NCI-H748 (cell line): ENCODE data around the gene ST6GALNAC6.
"Not testable (repeated sequence)": the region's sequence is repeated elsewhere in the genome, so short reads cannot be mapped to it uniquely, and the experiment has no call there.

ENCODE experiments used
- DNase-seq: peaks from one replicate; lab custom pipeline; 2025; ENCODE audit not compliant: unreplicated experiment; lab: John Stamatoyannopoulos, UW

ST6GALNAC6 gene

DNA sequence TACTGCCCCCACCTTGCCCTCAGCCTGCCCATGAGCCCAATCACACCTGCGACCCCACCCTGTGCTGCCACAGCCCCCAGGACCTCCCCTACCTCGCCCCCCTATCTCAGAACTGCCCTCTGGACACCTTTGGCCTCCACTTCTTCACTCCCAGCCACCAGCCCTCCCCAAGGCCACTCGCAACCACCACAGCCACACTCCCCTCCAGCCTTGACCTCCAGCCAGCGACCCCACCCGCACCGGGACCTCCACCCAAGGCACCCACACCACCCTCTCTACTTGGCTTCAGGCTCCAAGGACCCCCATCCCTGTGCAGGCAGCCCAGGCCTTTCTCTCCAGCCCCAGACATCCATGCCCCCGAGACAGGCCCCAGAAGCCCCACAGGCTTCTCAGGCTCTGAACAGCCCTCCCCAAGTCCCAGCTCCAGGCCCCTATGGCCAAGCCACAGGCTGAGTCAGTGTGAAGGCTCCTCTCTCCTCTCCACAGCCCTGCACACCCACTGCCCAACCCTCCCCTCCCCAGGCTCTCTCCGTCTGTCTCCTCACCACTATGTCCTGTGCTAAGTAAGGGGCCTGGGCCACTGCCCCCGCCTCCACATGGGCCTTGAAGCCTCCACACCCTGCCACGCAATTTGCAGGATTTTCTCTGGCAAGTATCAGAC, 24.0 kb downstream of the ST6GALNAC6 start:
- no peak for DNase-seq

DNA sequence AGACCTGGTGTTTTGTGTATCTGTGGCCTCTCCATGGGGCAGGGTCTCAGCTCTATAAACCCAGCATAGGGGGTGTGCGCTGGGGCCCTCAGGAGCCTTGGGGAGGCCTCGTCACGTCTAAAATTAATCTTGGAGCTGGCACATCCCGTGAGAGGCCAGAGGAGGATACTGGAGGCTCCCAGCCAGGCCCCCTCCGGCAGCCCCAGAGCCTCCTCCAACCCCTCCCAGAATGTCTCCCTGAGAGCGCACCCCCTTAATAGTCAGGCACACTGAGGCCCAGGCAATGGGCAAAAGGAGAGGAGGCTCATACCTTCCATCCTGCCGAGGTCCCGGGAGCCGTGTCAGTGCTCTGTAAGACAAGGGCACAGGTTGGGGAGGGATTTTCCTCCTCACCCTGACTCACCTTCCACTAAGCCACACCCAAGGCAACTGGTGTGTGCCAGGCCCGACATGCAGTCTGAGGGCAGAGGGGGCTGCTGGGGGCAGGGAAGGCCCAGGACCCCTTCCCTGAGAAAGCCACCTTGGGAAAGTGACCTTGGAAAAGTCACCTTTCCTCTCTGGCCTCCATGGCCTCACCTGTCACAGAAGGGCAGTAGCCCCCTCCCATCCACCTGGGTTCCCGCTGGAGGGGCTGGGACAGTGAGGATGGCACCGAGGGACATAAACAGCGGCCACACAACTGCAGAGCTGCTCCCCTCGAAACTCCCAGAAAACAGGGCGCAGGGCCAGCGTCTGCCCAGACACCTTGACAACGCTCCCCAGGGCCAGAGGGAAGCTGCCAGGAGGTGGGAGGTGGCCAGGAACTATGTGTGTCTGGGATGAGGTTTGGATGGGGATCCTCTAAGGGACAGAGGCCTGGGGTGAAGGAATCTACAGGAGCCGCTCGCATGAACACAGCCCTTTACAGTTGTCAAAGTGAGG, 24.8 kb downstream of the ST6GALNAC6 start:
- DNase-seq, result no peak

DNA sequence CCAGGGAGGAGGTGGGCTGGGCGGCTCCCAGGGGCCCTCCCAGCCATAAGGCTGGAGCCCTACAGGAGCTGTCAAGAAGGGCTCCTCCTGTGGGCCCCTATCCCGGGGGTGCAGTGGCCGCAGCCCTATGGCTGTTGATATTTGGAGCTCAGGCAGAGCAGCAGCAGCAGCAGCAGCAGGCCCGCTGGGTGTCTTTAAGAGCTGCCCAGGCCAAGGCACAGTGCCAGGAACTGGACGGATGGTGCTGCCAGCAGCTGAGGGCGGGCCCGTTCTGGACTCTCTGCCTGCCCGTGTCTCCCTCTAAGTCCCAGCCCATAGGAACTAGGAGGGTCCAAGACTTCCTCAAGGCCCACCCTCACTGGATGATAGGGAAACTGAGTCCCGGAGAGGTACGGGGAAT, 25.5 kb downstream of the ST6GALNAC6 start:
- no peak for DNase-seq

DNA sequence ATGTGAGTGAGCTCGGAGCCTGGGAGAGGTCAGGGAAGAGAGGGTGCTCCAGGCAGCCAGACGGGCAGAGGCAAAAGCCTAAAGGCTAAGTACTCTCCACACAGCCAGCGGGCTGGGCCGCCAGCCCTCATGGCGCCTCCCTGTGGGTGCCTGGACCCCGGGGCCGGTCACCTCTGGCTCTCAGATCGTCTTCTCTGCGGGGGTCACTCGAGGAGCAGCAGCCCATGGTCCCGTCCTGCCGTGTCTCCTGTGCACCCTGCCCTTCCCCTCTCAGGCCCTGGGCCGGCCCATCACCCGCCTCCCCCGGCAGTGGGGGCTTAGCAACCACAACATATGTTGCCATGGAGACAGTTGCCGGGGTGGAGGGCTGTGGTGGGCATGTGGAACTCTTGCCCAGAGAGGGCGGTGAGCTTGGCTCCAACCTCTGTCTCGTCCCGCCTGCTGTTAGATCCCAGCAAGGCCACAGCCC, 26.1 kb downstream of the ST6GALNAC6 start:
- DNase-seq, result no peak

DNA sequence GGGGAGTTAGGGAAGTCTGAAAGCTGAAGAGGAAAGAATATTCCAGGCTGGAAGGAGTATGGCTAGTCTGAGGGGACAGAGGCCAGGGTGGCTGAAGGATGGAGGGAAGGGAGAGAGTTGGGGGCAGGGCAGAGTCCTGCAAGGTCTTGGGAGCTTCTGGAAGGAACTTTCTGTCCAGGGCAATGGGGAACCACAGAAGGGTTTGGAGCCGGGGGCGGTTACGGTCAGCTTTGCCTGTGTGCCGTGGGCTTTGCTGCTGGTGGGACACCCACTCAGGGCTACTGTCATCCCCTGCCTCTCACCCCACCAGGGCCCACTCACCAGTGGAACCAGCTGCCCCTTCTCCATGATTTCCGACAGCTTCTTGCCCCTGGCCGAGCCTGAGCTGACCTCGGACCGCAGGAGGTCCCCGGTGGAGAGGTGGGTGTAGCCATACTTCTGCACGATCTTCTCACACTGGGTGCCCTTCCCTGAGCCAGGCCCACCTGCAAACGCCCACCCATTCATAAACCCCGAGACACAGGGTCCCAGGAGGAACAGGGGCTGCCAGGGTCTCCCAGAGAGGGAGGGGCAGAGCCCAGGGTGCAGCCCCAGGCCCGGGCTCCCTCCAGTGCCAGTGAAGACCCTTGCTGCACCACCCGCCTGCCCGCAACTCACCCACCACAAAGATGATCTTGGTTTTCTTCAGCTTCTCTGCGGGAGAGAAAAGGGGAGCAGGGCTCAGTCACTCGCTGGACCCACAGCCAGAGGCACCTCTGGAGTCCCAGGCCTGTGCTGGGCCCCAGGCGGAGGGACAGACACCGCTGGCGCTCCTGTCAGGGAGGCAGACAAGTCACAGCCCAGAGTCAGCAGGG, 26.8 kb downstream of the ST6GALNAC6 start:
- DNase-seq, result no peak

DNA sequence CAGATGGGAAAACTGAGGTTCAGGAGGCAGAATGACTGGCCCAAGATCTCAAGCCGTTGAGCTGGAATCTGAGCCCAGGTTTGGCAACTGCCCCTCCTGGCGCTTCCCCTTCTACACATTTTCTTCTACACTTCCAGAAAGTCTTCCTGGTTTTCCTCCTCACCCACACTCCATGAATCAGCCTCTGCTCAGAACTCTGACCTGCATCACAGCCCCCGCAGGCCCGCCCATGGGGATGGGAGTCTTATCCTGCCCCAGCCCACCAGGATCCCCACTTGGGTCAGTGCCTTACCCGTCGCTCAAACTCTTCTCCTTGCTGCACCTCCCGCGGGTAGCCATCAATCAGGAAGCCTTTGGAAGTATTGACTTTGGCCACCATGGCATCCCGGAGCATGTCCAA, 27.9 kb downstream of the ST6GALNAC6 start:
- no peak for DNase-seq

DNA sequence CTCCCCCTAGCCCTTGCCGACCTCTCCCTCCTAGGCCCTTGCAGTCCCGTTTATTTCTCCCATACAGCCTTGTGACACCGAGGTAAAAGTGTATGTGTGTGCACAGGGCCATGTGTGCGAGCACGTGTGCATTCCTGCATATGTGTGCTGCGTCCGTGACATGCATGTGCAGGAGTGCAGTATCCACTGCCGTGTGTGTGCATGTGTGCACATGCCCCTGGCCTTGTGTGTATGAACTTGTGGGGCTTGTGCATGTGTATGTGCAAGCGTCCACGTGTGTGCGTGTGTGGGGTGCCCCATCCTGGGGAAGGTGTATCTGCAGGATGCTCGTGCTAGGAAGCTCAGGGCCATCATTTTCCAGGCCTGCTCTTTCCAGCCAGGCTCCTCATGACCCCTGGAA, 28.5 kb downstream of the ST6GALNAC6 start:
- DNase-seq, result no peak

DNA sequence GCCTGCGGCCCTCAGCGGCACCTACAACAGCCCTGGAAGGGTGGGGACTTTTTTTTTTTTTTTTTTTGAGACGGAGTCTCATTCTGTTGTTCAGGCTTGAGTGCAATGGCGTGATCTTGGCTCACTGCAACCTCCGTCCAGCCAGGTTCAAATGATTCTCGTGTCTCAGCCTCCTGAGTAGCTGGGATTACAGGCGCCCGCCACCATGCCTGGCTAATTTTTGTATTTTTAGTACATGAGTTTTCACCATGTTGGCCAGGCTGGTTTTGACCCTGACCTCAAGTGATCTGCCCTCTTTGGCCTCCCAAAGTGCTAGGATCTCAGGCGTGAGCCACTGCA, 29.3 kb downstream of the ST6GALNAC6 start:
- DNase-seq, result not testable (repeated sequence)

DNA sequence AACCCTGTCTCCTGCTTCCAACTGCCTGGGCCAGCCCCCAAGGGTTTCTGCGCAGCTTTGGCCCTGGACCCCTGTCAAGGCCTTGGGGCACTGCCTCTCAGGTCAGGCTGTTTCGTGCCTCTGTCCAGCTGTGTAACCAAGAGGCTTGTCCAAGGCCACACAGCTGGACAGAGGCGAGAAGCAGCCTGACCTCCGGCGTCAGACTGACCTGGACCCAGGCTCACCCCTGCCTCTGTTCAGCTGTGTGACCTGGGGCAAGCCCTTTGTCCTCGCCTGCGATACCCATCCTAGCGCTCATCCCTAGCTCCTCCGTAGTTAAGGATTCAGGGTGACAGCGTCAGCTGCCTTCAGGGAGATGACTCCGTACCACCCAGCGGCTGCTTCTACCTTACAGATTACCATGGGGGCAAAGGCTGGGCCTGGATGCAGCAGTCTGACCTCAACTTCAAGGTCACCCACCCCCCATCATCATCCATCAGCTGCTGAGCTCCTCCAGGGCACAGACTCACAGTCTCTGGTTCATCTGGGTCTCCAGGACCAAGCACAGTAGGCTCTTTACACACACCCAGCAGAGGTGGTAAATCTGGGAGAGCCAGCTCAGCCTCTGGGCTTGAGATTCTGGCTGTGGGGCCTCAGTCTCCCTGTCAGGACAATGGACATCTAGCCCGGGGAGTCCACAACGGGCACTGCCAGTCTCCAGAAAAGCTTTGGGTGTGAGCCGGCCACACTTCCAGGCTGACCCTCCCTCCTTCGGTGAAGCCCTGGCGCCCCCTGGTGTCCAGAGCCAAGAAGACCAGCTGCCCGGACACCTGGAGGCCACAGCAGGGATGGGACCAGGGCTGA, 29.9 kb downstream of the ST6GALNAC6 start:
- DNase-seq, result peak; percentile 78

DNA sequence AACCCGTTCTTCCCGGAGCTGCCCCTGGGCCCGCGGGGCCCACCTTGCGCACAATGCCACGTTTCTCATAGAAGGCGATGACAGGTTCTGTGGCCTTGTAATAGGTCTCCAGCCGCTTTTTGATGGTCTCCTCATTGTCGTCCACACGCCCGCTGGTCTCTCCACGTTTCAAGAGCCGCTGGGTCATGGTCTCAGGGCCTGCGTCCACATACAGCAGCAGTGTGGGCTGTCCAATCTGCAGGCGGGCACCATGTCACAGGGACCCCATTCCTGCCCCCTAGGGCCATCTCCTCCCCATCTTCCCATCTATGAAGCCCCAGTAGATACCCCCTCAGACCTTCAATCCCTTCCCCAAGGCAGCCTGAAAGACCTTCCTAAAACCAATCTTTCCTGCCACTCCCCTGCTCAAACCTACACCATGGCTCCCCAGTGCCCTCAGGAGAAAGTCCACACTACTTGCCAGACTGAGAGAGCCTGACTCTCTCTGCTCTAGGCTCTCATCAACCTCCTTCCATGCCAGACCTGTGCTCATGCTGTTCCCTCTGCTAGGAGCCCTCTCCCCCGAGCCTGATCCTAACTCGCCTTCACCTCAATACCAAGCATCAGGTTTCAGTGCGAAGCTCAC, 31.0 kb downstream of the ST6GALNAC6 start:
- DNase-seq, result no peak

DNA sequence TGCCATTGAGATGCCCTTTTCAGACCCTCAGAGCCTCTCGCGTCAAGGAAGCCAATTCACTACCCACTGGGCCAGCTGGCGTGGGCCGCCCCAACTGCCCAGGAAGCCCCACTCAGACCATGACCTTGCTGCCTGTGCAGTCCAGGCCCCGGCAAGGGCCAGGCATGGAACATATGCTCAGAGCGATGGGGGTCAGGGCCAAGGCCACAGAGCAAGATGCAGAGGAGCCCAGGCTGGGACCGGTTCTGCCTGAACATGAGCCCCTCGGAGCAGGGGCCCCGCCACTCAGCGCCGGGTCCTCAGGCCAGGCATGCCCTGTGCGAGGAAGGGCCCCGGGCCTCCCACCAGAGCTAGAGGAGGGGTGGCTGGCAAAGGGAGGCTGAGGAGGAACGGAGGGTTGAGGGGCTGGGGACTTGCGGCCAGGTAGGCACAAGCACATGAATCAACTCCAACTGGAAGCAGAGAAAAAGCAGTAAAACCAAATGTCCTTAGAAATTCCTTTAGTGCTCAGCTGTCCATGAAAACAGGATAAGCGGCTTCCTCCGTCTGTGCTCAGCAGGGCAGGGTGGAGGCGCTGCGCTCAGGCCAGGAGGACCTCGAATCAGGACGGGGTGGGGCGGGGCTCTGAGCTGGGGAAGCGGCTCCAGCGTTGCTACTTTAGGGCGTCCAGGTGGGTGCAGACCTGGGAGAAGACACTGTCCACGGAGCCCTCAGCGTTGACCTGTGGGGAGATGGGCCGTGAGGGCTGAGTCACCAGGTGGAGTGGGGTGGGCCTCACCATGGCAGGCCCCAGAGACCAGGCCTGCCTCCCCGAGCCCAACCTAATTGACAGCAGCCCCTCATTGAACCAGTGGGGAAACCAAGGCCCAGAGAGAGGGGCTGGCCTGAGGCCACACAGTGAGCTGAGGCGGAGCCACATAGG, 31.8 kb downstream of the ST6GALNAC6 start:
- DNase-seq, result no peak

DNA sequence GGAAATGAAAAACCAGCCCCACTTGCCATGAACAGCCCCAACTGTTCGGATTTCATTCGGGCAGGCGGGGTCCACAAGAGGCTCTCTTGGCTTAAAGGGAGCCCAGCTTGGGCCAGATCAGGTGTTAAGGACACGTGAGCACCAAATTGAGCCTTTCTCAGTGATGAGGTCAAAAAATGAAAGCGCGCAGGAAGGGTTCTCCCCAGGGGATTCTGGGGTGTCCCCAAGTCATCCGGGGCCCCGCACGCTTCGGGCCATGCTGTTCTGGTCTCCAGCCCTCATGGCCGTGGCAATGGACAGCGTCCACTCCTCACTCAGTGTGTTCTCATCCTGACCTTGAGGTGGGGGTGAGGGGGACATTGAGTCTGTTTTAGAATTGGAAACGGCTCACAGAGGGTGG, 32.9 kb downstream of the ST6GALNAC6 start:
- DNase-seq, result no peak

DNA sequence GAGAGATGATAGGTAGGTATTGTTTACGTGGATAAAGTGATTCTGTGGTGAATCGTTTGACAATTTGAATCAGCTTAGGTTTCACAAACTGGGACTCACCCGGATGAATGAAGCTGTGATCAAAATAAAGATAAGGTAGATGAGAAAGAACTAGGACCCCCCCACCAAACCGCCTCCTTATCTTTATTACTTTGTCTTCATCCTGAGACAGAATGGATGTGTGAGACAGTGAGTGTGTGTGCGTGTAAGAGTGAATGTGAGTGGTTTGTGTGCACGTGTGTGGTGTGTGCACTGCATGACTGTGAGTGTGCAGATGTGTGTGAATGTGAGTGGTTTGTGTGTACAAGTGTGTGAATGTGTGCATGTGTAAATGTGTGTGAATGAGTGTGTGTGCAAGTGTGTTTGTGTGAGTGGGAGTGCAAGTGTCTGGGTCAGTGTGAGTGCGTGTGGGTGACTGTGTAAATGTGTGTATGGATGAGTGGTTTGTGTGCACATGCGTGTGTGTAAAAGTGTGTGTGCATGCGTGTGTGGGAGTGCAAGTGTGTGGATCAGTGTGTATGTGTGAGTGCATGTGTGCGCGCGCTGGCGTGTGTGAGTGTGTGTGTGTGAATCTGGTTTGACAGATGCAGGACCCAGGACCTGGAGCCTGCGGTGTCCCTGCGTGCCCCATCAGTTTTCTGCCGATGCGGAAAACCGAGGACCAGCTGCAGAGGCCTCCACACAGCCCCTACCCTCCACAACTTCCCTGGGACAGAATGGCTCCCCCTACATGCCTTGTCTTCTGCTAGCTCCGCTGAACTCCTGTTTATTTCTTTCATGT, 33.5 kb downstream of the ST6GALNAC6 start:
- DNase-seq, result no peak

DNA sequence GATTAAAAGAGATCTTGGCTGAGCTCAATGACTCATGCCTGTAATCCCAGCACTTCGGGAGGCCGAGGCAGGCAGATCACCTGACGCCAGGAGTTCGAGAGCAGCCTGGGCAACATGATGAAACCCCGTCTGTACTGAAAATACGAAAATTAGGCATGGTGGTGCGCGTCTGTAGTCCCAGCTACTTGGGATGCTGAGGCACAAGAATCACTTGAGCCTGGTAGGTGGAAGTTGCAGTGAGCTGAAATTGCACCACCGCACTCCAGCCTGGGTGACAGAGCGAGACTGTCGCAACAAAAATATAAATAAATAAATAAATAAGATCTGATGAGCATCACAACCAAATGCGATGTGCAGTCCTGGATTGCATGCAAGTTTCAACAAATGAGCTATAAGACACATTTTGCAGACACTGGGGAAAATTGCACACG, 36.2 kb downstream of the ST6GALNAC6 start:
- no peak for DNase-seq

DNA sequence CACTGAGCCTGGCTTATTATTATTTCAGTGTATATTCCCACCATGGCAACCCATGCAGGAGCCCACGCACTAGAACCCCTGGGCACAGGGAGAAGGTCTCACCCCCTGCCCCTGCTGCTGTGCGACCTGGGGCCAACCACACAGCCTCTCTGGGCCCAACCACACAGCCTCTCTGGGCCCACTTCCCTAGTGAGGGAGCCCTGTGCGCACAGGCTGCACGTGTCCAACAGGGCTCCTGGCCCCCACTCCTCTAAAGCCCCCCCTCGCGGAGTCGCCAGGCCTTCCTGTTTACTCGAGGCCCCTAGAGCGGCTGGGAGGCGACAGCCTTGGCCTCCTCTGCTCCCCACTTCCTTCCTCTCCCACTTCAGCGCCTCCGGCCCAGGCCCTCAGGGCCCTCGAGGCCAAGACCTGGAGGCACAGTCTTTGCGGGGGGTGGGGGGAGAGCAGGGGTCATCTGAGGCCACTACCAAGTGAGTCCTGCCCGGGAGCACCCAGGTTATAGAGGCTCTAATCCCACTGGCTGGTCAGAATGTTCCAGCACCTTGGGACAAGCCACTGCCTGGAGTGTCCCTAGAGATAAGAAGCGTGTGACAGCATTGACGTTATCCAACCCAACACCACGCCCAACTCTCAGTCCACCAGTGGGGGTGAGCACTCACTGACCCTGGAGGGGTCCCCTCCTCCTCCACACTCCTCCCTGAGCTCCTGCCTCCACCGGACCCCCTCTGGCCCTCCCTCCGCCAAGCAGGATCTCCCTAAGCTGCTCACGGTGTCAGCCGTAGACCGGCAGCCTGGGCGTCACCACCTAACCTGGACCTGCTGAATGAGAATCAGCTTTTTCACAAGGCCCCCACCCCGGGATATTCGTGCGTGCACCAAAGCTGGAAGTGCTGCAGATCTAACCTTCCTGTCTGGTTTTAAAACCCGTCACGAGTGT, 37.1 kb downstream of the ST6GALNAC6 start:
- no peak for DNase-seq

DNA sequence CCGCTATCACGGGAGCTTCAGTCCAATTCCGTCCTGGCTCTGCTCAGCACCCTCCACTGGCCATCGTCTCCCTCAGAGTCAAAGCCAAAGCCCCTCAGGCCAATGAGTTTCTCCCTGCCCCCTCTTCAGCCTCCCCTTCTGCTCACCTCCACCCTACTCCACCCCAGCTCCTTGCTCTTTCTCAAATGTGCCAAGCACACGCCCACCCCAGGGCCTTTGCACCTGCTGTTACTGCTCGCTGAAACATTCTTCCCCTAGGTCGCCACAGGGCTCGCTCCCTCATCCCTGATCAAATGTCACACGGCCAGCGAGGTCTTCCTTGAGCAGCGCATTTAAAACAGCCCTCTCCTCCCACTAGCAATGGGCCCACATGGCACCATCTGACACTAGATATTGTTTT, 38.6 kb downstream of the ST6GALNAC6 start:
- DNase-seq, result no peak

DNA sequence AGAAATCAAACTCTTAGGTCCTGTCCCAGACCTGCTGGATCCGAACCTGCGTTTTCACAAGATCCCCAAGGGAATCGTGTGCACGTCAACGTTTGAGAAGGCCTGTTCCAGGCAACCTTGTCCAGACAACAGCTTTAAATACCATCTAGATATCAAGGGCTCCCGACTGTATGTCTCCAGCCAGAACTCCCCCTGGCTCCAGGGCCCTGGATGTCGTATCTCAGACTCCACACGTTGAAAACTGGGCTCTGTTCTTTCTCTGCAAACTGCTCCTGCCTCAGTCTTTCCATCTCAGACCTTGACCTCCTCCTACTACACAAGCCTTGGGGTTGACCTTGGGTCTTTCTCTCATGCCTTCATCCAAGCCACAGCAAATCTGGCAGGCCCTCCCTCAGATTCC, 39.1 kb downstream of the ST6GALNAC6 start:
- no peak for DNase-seq
